Urothelium cell line (cell line): Measurements from ENCODE around the gene ADGRV1.
"Not testable (repeated sequence)": the region's sequence is repeated elsewhere in the genome, so short reads cannot be mapped to it uniquely, and the experiment has no call there.

Experiments used
- DNase-seq: peaks from one replicate; pipeline ENCODE4 v3.0.0; 2011; ENCODE audit warnings: low spot score, mixed read lengths
- FAIRE-seq: peaks from 2 replicates; lab custom pipeline; 2011; peaks lifted over from hg19 to GRCh38; lab: Jason Lieb, UNC

ADGRV1 gene

DNA sequence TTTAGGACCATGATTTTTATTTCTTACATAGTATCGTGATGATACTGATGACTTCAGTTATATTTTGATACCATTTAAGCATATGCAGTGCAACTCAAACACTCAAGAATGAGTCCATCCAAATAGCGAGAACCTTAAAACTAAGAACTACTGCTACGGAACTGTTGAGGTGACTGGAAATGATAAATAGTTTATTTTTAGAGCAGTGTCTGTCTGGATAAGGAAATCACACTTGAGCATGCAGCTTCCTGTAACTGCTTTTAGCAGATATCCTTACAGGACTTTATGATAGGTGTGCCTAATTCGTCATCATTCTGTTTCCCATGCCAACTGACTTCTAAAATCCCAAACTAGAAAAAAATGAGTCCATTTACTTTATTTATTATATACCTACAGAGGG, 85.5 kb downstream of the ADGRV1 start:
- DNase-seq (no peak), FAIRE-seq (no peak)

DNA sequence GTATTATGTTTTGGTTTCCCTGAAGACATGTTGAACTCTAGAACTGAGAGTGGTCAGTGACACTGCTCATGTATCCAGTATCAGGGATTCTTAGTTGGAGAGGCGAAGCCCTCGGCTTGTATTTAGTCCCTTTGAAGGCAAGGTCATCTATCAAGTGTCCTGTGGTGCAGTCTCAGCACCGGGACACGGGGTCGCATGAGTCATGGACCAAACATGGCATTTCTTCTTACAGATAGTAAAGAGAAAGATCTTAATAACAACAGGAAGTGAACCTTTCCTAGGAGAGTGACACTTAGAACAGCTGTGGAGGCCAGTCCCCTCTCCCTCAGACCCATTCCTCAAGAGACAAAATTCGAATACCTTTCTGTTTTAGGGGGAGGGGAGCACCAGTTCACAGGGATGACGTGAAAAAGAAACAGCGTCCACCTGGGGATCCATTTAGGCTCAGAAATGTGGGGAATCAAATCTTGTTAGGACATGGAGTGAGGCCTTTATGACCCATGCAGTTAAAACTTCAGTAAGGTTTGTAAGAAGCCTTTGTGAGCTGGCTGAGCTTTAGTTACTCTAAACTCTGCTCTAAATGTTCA, 86.5 kb downstream of the ADGRV1 start:
- peak; percentile 9 for DNase-seq
- no peak for FAIRE-seq

DNA sequence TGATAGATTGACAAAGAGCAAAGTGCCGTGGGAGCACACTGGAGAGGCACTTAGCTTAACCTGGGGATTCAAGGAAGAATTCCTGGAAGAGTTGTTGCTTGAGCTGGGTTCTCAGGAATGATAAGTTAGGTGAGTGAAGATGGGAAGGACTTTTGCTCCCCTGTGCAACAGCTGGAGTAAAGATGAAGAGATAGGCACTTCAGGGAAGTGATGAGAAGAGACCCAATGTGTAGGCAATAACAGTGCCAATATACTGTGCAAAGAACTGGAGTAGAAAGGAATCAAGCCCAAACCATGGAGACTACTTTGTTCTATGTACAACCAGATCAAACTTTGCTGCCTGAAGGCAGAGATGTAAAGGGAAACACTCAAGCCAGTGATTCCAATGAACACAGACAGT, 92.2 kb downstream of the ADGRV1 start:
- FAIRE-seq = no peak

DNA sequence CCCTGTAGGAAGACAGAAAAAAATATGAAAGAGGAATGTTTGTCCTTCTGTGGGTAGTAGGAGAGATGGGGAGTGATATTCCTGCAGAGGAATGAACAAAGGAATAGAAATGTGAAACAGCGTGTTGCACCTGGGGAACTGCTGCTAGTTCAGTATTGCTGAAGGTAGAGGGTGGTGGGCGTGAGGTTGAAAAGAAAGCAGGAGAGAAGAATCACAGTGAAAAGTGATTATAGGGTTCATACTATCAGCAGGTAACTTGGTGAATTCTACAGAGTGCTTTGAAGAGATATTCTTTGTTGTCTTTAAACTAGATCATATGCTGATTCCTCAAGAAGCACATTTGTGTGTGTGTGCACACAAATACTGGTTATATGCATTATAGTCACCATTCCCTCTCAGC, 95.6 kb downstream of the ADGRV1 start:
- no peak for FAIRE-seq
- DNase-seq = no peak

More for the DNA sequence above, 92.2 kb downstream of the ADGRV1 start:
- DNase-seq = no peak

DNA sequence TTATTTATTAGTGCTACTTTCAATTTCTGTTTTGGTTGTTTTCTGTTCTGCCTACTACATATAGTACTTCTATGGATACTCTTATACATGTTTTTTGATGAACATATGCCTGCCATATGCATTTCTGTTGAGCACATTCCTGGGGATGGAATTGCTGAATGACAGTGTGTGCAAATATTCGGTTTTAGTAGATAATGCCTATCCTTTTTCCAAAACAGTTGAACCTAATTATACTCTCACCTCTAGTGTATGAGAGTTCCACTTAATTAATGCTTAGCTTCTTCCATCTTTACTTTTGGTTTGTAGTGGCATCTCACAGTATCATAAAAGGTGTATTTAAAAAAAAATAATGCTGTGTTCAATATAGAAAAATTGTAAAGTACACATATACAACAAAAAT, 96.8 kb downstream of the ADGRV1 start:
- DNase-seq (no peak), FAIRE-seq (no peak)

DNA sequence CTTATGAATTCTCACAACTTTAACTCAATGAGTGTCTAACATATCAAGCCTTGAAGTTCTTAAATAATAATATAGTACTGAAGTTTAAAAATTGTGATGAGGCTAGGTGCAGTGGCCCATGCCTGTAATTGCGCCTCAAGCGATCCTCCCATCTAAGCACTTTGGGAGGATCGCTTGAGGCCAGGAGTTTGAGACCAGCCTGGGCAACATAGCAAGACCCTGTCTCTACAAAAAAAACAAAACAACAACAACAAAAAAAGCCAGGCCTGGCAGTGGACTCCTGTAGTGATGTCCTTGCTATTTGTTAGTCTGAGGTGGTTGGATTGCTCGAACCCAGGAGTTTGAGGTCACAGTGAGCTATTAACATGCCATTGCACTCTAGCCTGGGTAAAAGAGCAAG, 98.4 kb downstream of the ADGRV1 start:
- no peak for DNase-seq
- no peak for FAIRE-seq

DNA sequence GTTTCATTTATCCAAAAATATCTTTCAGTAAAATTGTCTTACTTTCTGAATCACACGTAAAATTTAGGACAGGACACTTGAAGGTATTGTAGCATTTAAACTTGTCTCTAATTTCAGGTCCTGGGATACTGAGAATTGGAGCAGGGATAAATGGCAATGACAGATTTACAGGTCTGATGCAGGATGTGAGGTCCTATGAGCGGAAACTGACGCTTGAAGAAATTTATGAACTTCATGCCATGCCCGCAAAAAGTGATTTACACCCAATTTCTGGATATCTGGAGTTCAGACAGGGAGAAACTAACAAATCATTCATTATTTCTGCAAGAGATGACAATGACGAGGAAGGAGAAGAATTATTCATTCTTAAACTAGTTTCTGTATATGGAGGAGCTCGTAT, 99.2 kb downstream of the ADGRV1 start:
- DNase-seq = no peak
- no peak for FAIRE-seq

DNA sequence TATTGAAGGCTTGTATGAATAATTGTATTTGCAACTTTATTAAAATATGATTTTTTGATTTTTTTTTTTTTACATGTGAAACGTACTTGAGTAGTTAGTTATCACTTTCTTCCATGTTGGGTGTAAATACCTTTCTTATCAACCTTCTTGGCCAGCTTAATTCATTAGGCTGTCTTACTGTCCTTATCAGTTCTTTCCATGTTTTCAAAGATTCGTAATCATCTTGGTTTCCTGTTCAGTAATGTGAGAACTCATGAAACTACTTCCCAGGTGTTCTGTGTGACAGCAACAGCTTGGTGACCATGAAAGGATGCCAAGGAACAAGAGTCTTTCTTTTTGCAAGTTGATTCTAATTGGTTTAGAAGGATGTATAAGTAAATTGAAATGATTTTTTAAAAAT, 100.0 kb downstream of the ADGRV1 start:
- no peak for FAIRE-seq
- DNase-seq = no peak

DNA sequence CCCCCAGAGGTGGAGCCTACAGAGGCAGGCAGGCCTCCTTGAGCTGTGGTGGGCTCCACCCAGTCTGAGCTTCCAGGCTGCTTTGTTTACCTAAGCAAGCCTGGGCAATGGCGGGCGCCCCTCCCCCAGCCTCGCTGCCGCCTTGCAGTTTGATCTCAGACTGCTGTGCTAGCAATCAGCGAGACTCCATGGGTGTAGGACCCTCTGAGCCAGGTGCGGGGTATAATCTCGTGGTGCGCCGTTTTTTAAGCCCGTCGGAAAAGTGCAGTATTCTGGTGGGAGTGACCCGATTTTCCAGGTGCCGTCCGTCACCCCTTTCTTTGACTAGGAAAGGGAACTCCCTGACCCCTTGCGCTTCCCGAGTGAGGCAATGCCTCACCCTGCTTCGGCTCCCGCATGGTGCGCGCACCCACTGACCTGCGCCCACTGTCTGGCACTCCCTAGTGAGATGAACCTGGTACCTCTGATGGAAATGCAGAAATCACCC, 109.5 kb downstream of the ADGRV1 start:
- FAIRE-seq, DNase-seq: not testable (repeated sequence)

DNA sequence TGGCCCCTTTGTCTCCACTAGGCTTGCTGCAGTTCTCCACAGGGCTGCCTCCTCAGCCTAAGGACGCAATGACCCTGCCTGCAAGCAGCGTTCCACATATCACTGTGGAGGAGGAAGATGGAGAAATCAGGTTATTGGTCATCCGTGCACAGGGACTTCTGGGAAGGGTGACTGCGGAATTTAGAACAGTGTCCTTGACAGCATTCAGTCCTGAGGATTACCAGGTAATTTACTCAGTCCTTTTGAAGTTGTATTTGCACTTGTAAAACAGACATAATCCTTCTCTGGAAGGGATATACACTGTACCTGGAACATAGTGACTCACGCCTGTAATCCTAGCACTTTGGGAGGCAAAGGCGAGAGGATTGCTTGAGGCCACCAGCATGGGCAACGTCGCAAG, 116.6 kb downstream of the ADGRV1 start:
- DNase-seq (no peak), FAIRE-seq (no peak)

DNA sequence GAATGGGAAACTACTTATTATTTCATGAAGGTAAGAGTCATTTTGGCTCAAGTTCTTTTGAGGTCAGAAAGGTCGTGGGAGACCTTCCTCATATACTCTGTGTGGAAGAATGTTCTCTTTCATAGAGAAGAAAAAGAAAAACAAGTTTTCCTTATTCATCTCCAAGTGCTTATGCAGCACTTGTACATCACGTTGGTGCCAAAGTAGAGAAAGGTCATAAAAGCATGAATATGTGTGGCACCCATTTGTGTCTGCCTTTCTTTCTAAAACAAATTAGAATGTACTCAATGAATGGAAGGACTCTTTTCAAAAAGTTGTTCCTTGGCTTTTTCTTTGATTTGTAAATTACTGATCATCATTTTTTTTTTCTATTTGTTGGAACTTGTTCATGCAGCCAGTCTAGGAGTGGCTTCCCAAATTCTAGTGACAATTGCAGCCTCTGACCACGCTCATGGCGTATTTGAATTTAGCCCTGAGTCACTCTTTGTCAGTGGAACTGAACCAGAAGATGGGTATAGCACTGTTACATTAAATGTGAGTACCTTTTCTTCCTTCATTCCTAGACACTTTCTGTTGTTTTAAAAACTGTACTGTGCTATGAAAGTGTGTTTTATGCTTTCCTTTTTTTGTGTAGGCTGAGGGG, 122.4 kb downstream of the ADGRV1 start:
- FAIRE-seq (no peak), DNase-seq (no peak)

DNA sequence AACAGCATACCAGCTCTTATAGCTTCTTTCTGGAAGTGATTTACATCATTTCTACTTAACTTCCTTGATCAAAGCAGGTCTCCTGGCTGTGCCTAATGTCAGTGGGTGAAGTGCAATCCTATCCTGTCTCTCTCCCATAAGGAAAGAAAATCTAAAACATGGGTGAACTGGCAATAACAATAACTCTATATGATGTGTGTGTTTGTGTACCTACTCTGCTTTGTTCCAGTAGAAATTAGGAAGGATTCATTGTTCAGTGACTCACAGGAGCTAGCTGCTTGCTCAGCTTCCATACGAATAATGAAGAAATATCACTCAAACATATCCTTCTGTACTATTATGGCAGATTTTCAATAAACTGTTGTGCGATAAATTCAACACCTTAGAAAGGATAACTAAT, 123.7 kb downstream of the ADGRV1 start:
- DNase-seq (no peak), FAIRE-seq (no peak)

DNA sequence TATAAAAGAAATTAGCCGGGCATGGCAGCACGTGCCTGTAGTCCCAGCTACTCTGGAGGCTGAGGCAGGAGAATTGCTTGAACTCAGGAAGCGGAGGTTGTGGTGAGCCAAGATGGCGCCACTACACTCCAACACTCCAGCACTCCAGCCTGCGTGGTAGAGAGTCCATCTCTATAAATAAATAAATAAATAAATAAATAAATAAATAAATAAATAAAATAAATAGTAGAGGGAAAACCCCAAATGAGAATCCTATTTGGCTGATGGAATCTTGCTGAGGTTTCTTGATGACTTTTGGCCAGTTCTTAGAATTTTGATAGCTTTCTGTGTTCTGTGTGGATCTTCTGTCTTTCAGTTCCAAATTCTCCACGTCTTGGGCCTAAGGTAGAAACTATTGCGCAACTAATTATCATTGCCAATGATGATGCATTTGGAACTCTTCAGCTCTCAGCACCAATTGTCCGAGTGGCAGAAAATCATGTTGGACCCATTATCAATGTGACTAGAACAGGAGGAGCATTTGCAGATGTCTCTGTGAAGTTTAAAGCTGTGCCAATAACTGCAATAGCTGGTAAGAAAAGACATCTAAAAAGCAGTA, 126.9 kb downstream of the ADGRV1 start:
- no peak for FAIRE-seq
- DNase-seq = no peak

DNA sequence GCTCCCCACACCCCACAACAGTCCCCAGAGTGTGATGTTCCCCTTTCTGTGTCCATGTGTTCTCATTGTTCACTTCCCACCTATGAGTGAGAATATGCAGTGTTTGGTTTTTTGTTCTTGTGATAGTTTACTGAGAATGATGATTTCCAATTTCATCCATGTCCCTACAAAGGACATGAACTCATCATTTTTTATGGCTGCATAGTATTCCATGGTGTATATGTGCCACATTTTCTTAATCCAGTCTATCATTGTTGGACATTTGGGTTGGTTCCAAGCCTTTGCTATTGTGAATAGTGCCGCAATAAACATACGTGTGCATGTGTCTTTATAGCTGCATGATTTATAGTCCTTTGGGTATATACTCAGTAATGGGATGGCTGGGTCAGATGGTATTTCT, 127.8 kb downstream of the ADGRV1 start:
- not testable (repeated sequence) for DNase-seq, FAIRE-seq

DNA sequence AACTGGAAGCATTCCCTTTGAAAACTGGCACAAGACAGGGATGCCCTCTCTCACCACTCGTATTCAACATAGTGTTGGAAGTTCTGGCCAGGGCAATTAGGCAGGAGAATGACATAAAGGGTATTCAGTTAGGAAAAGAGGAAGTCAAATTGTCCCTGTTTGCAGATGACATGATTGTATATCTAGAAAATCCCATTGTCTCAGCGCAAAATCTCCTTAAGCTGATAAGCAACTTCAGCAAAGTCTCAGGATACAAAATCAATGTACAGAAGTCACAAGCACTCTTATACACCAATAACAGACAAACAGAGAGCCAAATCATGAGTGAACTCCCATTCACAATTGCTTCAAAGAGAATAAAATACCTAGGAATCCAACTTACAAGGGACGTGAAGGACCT, 128.9 kb downstream of the ADGRV1 start:
- not testable (repeated sequence) for DNase-seq, FAIRE-seq

DNA sequence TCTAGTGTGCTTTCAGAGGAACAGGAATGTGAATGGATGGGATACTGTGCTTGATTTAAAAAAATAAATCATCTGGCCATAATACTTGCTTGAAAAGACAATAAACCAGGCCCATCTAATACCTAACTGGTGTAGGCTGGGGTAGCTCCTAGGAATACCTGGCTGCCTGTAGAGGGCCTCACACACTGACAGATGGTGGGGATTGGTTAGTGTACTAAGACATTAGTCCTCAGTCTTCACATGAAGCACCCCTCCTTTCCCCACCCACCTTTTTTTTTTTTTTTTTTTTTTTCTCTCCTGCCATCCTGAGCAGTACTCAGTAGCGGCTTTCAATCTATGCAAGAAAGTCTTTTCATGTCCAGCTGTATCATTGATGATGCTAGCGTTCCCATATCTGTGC, 130.5 kb downstream of the ADGRV1 start:
- DNase-seq (no peak), FAIRE-seq (no peak)

DNA sequence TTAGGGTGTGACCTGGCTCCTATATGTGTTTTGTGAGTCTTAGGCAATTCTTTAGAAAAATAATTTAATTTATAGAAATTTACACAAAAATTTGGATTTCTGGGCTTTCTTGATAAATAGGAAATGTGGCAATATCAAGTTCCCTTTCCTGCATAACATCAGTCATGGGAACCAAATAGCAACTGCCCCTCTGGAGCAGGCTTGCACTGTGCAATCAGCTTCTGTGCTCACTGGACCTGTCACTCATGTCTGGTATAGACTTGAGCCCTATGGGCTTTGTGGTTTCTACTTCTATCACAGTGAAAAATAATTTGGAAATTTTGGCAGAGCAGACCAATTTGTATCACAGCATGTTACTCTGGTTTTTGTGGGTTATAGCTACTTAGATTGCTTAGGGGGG, 131.7 kb downstream of the ADGRV1 start:
- FAIRE-seq (no peak), DNase-seq (no peak)

DNA sequence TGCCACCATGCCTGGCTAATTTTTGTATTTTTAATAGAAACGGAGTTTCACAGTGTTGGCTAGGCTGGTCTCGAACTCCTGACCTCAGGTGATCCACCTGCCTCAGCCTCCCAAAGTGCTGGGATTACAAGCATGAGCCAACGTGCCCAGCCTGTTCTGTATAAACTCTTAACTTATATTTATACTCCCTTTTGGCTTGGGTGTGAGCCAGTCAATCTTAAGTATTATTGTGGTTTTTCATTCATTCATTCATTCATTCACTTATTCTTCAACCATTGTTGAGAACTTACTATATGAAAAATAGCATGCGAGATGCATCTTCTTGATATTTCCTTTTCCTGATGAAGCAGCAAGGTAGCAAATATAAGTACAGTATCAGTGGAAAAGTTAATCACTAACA, 132.9 kb downstream of the ADGRV1 start:
- FAIRE-seq = no peak
- no peak for DNase-seq

DNA sequence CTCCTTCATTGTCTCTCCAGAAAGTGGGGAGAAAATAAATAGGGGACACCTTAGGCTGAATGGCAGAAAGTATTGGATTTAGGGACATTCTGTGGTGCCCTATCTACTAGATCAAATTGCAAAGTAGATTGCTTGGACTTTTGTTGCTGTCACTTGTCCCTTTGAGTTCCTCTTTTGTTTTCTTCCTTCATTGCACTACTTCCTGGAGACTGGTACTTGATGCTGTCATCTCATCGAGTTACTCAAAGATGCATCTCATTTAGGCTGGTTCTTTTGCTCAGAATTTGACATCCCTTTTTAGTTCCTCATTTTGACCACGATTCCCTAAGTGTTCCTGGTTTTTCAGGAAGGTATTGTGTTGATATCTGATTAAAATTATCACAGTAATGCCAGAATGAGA, 137.6 kb downstream of the ADGRV1 start:
- FAIRE-seq = no peak
- no peak for DNase-seq

DNA sequence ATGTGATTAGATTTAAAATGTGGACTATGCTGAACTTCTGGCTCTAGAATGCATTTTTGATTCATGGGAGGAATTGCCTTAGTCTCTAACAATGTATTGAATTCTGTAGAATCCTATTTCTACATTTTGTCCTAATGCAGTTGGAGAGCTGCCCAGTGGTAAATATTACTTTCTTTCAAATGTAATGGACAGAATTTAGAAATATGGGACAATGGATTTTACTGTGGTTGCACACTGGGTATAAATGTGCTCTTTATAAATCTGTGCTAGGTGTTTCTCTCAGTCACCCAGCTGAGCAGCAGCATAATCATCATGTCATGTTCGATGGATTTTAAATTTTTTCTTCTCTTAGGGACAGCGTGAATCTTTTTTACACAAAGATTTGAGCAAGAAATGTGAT, 141.7 kb downstream of the ADGRV1 start:
- DNase-seq = no peak
- no peak for FAIRE-seq

DNA sequence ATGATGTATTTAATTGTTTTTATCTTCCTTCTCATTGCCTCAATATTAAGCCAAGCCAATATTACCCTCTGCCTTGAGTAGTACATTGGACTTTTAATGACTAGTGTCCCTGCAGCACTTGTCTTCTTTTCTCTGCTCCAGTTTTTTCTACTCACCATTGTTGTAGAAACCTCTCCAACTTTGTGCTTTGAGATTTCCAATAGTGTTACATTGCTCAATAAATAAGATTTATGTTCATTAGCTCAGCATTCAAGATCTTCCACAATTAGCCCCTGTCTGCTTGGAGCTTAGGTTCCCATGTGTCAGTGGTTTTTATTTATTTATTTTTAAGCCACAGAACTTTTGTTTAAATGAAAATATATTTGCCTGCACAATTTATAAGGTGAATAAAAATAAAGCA, 145.3 kb downstream of the ADGRV1 start:
- FAIRE-seq (no peak), DNase-seq (no peak)

DNA sequence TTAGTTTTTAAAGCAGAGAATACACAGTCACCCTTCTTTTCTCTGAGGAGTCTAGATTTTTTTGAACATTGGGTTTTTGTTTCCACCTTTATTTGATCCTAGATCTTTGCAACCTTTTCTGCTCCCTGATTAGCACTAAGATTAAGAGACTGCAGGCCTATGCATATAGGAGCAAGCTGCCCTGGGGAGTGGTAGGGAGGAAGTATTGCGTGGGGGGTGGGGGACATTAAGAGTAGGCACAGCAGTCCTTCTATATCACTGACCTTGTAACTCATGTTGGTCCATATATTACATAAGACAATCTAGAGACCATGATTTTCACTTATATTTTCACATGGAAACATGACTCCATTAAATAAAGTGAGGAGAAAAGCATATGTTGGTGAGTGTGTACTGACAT, 149.1 kb downstream of the ADGRV1 start:
- no peak for FAIRE-seq

More for the DNA sequence above, 149.1 kb downstream of the ADGRV1 start:
- DNase-seq = no peak
